Measurements from ENCODE around the gene KIRREL2.
A peak's percentile ranks its signal among the peaks of the same experiment; 100 is the strongest.
"Not testable (repeated sequence)": the region's sequence is repeated elsewhere in the genome, so short reads cannot be mapped to it uniquely, and the experiment has no call there.

KIRREL2 gene

GRCh38 chr19:35870124-35870736, 13.5 kb downstream of the KIRREL2 start:
- not testable (repeated sequence) for DNase-seq

- DNase-seq = no peak
Measured at GRCh38 chr19:35870798-35871197, 14.1 kb downstream of the KIRREL2 start.

GRCh38 chr19:35871611-35872010, 14.9 kb downstream of the KIRREL2 start:
- no peak for DNase-seq

GRCh38 chr19:35872180-35872579, 15.5 kb downstream of the KIRREL2 start:
- DNase-seq = no peak

DNA sequence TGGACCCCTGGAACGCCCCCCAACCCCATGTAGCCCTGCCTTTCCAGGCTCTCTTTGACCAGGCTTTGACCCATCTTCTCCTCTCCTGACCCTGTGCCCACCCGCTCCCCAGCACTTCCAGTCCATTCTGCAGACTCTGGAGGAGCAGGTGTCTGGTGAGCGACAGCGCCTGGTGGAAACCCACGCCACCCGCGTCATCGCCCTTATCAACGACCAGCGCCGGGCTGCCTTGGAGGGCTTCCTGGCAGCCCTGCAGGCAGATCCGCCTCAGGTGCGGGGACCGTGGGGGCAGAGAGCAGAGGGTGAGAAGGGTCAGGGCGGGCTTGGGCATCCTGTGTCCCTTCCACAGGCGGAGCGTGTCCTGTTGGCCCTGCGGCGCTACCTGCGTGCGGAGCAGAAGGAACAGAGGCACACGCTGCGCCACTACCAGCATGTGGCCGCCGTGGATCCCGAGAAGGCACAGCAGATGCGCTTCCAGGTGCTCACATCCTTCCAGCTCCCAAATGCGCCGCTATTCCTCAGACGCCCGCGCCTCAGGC, 17.8 kb downstream of the KIRREL2 start:
- DNase-seq = no peak

- no peak for DNase-seq
Measured at GRCh38 chr19:35879068-35879467, 22.4 kb downstream of the KIRREL2 start.

DNA sequence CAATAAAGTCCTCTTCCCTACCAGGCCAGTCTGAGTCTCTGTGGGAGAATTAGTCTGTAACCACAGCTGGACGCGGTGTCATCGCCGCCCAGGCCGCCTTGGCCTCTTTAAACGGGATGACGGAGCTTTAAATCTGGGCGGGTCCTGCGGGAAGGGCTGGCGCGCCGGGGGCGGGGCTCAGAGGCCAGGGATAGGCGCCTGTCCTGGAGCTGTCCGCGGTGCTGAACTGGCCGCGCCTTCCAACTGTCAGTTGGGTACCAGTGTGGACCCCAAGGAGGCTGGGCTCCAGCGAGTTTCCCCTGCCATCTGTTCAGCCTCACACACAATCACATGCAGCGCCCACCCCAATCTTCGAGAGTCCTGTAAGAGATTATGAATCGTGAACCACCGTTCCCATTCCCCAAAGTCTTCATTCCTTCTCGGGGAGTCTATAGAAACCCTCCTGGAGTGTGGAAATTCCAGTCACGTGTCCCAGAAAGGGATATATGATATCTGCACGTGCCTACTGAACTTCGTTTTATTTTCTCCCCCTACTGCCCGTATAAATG, 23.1 kb downstream of the KIRREL2 start:
- peak; percentile 88 for DNase-seq

GRCh38 chr19:35882114-35882832, 25.6 kb downstream of the KIRREL2 start:
- DNase-seq = peak; percentile 59

GRCh38 chr19:35883882-35884281, 27.2 kb downstream of the KIRREL2 start:
- no peak for DNase-seq

DNA sequence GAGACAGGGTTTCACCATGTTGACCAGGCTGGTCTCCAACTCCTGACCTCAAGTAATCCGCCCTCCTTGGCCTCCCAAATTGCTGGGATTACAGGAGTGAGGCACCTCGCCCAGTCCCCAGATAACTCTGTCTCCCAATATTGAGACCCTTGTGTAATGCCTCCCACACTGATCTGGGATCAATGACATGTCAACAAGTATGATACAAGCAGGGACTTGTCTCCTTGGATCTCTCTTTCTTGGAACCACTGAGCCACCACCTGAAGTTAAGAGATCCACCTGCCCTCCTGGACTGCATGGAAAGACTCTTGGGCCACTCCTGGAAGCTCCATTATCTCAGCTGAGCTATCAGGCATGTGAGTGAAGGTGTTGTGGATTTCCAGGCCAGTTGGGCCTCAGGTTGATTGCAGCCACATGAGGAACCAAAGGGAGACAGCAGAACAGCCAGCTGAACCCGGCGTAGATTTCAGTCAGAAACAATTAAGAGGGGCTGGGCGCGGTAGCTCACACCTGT, 28.6 kb downstream of the KIRREL2 start:
- no peak for DNase-seq

GRCh38 chr19:35885904-35886303, 29.2 kb downstream of the KIRREL2 start:
- no peak for DNase-seq

GRCh38 chr19:35887197-35887596, 30.5 kb downstream of the KIRREL2 start:
- no peak for DNase-seq

DNA sequence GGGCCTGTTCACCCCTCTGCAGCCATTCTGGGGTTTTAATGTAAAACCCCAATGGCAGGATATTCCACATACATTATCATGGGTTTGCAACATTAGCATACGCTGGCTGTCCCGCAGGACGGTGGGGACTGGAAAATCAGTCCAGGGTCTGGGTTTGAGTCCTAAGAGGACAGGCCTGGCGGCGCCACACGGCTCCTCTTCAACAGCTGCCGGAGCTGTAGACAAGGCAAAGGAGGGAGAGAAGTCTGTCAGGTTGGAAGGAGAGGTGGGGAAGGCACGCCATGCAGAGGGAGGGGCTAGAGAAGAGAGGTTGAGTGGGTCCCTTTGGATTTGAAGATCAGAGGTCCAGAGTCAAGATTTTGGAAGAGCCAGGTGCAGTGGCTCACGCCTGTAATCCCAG, 31.7 kb downstream of the KIRREL2 start:
- no peak for DNase-seq

DNA sequence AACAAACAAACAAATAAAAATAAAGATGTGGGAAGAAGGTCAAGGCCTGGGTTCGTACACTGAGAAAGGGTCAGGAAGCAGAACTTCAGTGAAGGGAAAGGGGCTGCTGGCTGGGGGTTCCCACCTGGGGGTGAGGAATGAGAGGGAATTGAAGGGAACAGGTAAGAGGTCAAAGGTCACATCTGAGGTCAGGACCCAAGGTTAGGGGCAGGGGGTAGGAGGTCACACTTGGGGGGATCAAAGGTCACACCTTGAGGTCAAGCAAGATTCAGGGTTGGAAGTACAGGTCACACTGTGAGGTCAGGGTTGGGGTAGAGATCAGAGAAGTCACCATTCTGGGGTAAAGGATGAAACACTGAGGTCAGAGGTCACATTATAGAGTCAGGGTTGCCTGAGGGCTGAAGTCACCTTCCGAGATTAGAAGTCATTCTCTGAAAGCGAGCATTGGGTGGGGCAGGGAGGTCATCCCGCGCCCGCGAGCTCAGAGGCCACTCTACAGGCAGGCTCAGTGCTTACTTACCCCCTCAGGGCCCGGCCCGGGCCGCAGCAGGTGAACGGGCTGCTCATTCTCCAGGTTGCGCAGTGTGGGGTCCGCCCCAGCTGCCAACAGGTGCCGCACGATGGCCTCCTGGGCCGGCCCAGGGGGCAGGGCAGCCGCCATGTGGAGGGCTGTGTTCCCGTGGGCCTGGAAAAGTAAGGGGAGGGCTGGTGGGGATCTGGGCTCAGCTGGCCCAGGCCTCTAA, 32.8 kb downstream of the KIRREL2 start:
- no peak for DNase-seq

GRCh38 chr19:35890113-35890650, 33.5 kb downstream of the KIRREL2 start:
- DNase-seq = no peak

DNA sequence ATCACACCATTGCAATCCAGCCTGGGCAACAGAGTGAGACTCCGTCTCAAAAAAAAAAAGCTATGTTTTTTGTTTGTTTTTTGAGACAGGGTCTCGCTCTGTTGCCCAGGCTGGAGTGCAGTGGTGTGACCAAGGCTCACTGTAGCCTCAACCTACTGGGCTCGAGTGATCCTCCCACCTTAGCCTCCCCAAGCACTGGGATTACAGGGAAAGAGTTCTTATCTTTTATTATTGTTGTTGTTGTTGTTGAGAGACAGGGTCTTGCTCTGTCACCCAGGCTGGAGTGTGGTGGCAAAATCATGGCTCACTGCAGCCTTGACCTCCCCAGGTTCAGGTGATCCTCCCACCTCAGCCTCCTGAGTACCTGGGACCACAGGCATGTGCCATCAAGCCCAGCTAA, 35.1 kb downstream of the KIRREL2 start:
- DNase-seq = not testable (repeated sequence)

DNA sequence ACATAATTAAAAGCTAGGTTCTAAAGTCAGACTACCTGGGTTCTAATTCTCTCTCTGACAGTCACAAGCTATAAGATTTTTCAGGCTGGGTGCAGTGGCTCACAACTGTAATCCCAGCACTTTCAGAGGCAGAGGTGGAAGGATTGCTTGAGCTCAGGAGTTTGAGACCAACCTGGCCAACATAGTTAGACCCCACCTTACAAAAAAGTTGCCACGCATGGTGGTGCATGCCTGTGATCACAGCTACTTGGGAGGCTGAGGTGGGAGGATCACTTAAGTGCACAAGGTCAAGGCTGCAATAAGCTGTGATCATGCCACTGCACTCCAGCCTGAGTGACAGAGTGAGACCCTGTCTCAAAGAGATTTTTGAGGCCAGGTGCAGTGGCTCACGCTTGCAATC, 37.6 kb downstream of the KIRREL2 start:
- no peak for DNase-seq

DNA sequence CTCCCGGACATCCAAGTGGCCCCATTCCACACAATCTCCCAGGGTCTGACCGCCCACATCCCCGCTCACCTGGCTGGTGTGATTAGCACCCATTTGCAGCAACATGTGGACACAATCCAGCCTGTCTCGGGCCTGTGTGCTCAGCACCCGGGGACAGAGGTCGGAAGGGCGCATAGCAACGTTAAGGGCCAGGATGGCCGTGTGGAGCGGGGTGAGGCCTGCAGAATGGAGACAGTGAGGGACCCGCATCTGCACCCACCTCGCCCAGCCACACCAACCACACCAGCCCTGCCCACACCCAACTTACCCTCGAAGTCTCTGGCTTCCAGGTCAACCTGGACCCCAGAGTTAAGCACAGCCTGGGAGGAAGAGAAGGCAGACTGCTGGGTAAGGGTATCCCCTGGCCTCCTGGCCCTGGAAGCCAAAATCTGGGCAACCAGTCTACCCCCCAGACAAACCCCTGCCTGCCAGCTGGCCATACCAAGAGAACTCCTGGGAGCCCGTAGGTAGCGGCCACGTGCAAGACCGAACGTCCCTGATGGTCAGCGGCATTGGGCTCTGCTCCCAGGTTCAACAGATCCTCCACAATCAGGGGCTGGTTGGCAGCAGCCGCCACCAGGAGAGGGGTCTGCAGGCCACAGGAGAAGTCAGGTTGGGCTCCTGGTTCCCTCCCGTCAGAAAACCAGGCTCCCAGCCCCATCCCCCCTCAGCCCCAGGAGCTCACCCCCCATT, 39.4 kb downstream of the KIRREL2 start:
- DNase-seq = no peak

- DNase-seq = no peak
Measured at GRCh38 chr19:35896643-35897040, 39.9 kb downstream of the KIRREL2 start.

DNA sequence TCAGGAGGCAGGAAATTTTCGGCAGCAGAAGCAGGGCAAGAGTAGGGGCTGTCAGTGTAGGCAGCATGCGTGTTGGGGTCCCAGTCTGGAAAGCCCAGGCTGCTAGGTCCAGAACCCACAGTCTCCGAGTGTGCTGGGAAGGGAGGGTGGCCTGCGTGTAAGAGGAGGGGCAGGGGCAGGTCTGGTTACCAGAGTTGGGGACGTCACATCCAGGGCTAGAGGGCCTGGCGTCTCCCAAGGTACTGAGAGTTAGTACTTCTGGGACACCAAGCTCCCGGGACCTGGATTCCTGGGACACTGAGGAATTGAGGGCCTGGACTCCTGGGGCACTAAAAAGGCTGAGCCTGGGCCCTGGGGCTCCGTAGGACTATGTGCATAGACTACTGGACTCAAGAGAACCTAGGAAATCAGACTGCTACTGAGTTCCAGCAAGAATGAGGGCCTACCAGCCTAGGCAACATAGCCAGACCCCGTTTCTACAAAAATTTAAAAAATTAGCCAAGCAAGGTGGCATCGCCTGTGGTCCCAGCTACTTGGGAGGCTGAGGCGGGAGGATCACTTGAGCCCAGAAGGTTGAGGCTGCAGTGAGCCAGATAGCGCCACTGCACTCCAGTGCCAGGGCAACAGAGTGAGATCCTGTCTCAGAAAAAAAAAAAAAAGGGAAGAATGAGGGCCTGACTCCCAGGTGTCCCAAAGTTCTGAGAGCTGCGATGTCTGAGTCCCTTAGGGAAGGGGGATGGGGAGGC, 41.2 kb downstream of the KIRREL2 start:
- no peak for DNase-seq

- DNase-seq = no peak
Measured at GRCh38 chr19:35898499-35898809, 41.7 kb downstream of the KIRREL2 start.

All from RPMI8226 (cell line).